ENCODE data around the gene ZNF689.

DNA sequence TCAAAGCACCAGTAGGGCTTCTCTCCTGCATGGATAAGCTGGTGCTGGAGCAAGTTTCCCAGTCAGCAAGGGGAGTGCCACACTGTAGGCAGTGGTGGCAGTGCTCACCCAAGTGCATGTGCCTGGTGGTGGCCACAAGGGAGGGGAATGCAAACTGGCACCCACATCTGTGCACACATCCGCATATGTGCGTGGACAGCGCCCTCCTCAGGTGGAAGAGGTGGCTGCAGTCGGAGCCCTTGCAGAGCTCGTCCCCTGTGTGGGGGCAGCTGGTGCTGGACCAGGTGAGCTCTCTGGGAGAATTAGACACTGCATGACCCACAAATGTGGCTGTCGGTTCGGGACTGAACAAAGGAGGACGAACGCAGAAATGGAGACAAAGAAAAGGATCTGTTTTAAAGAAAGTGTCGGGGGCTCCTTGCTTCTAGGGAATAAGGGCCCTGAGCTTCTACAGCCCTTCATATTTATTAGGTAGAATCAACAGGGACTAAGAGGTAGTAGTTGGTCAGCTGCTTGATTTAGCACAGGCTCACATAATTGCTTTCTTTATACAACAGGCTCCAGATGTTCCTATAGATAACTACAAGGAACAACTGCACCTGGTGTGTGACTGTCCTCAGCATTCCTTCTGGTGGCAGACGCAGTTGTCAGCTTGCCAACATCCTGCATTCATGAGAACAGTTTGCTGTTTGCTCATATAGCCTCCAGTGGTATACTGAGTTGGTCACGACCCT is 5.3 kb upstream of the ZNF689 start:
- TF ChIP-seq, protein P1, sequence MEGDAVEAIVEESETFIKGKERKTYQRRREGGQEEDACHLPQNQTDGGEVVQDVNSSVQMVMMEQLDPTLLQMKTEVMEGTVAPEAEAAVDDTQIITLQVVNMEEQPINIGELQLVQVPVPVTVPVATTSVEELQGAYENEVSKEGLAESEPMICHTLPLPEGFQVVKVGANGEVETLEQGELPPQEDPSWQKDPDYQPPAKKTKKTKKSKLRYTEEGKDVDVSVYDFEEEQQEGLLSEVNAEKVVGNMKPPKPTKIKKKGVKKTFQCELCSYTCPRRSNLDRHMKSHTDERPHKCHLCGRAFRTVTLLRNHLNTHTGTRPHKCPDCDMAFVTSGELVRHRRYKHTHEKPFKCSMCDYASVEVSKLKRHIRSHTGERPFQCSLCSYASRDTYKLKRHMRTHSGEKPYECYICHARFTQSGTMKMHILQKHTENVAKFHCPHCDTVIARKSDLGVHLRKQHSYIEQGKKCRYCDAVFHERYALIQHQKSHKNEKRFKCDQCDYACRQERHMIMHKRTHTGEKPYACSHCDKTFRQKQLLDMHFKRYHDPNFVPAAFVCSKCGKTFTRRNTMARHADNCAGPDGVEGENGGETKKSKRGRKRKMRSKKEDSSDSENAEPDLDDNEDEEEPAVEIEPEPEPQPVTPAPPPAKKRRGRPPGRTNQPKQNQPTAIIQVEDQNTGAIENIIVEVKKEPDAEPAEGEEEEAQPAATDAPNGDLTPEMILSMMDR (IDR thresholded peaks at IDR 0.05; ENCODE audit: low read depth, low read length, poor library complexity, severe bottlenecking), result peak; percentile 94
- no peak for TF ChIP-seq EZH2phosphoT487 (IDR thresholded peaks at IDR 0.05; ENCODE audit: borderline replicate concordance, low read length)

Measured in DOHH2 (cell line).